IMR-90 (cell line): ENCODE results near the gene HMGB3.

Experiments
- FOS ChIP-seq: fragments of 150-350 bp; IDR thresholded peaks from 2 replicates; pipeline ENCODE4 v1.6.1; 2016; ENCODE audit warnings: low read depth, low read length
- MXI1 ChIP-seq: IDR thresholded peaks from 2 replicates; pipeline ENCODE4 v1.6.1; 2012; ENCODE audit warnings: low read depth, mild to moderate bottlenecking, low read length, moderate library complexity, borderline replicate concordance
- POLR2A ChIP-seq: IDR thresholded peaks from 2 replicates; pipeline ENCODE4 v1.6.1; 2012; ENCODE audit warnings: mild to moderate bottlenecking, low read depth, low read length
- RFX5 ChIP-seq: IDR thresholded peaks from 2 replicates; pipeline ENCODE4 v1.8.0; 2012; ENCODE audit warnings: low read depth, mild to moderate bottlenecking, low read length, moderate library complexity
- TF ChIP-seq, protein P1 (sequence below): conservative IDR thresholded peaks from 2 replicates; pipeline ENCODE4 v1.5.1; 2012; ENCODE audit warnings: mild to moderate bottlenecking, low read depth, low read length, improper control_type of control experiment

DNA sequence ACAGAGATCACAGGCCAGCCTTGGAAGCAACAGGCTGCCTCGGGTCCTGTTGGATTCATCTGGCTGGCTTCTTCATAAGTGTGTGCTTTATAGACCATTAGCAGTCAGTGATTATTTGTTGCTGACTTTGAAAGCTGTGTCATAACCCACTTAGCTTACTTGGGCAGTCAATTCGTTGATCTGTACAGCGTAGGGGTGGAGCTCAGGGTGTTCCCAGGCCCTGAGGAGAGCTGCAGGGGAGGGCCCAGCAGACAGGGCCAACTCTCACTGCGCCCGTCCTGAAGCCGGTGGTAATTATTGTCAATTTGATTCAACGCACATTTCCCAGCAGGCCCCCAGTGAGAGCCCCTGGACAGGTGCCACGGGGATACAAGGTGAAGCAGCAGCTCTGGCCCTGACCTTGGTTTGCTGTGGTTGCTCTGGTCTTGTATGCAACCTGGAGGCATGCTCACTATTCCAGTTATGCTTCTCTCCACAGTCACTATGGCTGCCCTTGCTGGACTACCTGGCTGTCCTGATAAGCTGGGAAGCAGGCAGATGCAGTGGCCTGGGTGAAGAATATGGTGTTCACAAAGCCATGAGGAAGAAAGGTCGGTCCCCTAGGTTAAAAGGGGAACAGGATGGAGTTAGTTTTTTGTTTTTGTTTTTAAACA lies 40.1 kb upstream of the HMGB3 start:
- TF ChIP-seq RFX5, result no peak
- TF ChIP-seq, protein P1, sequence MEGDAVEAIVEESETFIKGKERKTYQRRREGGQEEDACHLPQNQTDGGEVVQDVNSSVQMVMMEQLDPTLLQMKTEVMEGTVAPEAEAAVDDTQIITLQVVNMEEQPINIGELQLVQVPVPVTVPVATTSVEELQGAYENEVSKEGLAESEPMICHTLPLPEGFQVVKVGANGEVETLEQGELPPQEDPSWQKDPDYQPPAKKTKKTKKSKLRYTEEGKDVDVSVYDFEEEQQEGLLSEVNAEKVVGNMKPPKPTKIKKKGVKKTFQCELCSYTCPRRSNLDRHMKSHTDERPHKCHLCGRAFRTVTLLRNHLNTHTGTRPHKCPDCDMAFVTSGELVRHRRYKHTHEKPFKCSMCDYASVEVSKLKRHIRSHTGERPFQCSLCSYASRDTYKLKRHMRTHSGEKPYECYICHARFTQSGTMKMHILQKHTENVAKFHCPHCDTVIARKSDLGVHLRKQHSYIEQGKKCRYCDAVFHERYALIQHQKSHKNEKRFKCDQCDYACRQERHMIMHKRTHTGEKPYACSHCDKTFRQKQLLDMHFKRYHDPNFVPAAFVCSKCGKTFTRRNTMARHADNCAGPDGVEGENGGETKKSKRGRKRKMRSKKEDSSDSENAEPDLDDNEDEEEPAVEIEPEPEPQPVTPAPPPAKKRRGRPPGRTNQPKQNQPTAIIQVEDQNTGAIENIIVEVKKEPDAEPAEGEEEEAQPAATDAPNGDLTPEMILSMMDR, result no peak
- TF ChIP-seq FOS, result no peak
- TF ChIP-seq POLR2A, result no peak
- TF ChIP-seq MXI1, result no peak
